ENCODE measurements around the gene EVPL.

DNA sequence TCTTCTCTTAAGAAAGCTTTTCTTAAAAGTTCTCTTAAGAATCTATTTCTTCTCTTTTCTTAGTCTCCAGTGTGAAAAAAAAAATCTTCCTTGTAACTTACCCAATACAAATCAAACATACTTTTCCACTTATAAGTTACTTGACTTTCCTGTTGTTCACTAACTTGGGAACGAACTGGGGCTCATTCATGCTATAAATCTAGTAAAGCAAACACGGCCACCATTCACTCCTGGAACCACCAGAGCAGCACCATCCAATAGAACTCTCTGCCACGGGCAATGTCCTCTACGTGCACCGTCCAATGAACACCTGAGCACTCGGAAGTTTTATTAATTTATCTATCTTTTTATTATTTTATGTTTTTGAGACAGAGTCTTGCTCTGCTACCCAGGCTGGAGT lies 24.5 kb upstream of the EVPL start:
- no peak for TF ChIP-seq ZSCAN23 (tag by site-specific recombination; IDR thresholded peaks at IDR 0.05)
- TF ChIP-seq, protein P1, sequence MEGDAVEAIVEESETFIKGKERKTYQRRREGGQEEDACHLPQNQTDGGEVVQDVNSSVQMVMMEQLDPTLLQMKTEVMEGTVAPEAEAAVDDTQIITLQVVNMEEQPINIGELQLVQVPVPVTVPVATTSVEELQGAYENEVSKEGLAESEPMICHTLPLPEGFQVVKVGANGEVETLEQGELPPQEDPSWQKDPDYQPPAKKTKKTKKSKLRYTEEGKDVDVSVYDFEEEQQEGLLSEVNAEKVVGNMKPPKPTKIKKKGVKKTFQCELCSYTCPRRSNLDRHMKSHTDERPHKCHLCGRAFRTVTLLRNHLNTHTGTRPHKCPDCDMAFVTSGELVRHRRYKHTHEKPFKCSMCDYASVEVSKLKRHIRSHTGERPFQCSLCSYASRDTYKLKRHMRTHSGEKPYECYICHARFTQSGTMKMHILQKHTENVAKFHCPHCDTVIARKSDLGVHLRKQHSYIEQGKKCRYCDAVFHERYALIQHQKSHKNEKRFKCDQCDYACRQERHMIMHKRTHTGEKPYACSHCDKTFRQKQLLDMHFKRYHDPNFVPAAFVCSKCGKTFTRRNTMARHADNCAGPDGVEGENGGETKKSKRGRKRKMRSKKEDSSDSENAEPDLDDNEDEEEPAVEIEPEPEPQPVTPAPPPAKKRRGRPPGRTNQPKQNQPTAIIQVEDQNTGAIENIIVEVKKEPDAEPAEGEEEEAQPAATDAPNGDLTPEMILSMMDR (tag by site-specific recombination; IDR thresholded peaks at IDR 0.05): no peak
- TF ChIP-seq, protein P2, sequence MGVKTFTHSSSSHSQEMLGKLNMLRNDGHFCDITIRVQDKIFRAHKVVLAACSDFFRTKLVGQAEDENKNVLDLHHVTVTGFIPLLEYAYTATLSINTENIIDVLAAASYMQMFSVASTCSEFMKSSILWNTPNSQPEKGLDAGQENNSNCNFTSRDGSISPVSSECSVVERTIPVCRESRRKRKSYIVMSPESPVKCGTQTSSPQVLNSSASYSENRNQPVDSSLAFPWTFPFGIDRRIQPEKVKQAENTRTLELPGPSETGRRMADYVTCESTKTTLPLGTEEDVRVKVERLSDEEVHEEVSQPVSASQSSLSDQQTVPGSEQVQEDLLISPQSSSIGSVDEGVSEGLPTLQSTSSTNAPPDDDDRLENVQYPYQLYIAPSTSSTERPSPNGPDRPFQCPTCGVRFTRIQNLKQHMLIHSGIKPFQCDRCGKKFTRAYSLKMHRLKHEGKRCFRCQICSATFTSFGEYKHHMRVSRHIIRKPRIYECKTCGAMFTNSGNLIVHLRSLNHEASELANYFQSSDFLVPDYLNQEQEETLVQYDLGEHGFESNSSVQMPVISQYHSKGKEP (tag by site-specific recombination; IDR thresholded peaks at IDR 0.05): no peak
- no peak for TF ChIP-seq ZNF324 (tag by site-specific recombination; IDR thresholded peaks at IDR 0.05)
- no peak for TF ChIP-seq GLIS1 (tag by site-specific recombination; IDR thresholded peaks at IDR 0.05)

All from HEK293 (cell line).